GM21825 (cell line): Measurements from ENCODE around the gene ELAC1.
"Not testable (repeated sequence)": the region's sequence is repeated elsewhere in the genome, so short reads cannot be mapped to it uniquely, and the experiment has no call there.

Experiments
- ATAC-seq: cut with Tn5 transposase; IDR thresholded peaks from one replicate; pipeline ENCODE4 v1.9.1; 2021; ENCODE audit warnings: mild to moderate bottlenecking, moderate library complexity; ENCODE audit not compliant: unreplicated experiment

The ELAC1 gene, protein sequence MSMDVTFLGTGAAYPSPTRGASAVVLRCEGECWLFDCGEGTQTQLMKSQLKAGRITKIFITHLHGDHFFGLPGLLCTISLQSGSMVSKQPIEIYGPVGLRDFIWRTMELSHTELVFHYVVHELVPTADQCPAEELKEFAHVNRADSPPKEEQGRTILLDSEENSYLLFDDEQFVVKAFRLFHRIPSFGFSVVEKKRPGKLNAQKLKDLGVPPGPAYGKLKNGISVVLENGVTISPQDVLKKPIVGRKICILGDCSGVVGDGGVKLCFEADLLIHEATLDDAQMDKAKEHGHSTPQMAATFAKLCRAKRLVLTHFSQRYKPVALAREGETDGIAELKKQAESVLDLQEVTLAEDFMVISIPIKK

GRCh38 chr18:50967714-50968661 lies at the start of gene ELAC1:
ELAC1 (plus strand) TSS chr18:50968040; CDS start chr18:50974405, 6,365 bp downstream.
- ATAC-seq, result peak; percentile 95

- no peak for ATAC-seq
Measured at GRCh38 chr18:50918153-50918552, 49.7 kb upstream of the ELAC1 start.

- ATAC-seq, result no peak
Measured at GRCh38 chr18:50924372-50924771, 43.5 kb upstream of the ELAC1 start.

DNA sequence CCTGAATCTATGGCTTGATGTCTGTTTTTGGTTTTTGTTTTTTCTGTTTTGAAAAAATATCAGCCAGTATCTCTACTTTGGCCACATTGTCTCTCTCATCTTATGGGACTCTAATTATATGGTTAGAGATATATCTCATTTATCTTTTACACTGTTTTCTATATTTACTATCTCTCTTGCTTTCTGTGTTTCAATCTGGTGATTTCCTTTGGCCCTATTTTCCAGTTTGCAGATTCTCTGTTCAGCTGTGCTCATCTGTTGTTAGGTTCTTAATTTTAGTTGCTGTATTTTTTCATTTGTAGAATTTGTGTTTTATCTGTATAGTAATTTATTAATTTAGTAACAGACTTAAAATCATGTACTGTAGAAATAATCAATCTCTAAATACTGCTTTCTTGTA lies 41.3 kb upstream of the ELAC1 start:
- no peak for ATAC-seq

- no peak for ATAC-seq
Measured at GRCh38 chr18:50928551-50928950, 39.3 kb upstream of the ELAC1 start.

- no peak for ATAC-seq
Measured at GRCh38 chr18:50933684-50934083, 34.2 kb upstream of the ELAC1 start.

DNA sequence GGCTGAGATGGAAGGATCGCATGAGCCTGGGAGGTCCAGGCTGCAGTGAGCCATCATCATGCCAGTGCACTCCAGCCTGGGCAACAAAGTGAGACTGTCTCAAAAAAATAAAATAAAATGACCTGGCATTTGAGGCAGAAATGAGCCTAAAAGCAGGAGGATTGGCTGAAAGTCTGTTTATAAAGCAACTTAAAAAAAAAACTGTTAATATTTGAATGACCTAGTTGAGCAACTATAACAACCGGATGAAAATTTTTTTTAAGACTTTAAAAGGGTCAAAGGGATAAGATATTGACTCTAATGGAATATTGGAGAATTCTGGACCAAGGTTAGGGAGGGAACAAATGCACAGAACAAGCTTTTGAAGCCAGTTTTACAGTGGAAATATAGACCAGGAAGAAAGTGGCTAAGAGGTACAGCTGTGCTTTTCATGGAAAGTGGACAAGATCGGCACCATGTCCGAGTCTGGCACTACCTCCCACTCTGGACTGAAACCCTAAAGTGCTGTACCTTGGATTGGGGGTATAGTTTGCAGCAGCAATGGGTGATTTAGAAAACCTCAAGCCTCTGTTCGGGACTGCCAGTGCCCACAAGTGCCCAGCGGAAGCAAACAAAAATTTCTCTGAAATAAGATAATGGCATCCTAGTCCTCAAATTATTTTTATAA lies 33.2 kb upstream of the ELAC1 start:
- ATAC-seq, result no peak

GRCh38 chr18:50935493-50936191 lies 32.2 kb upstream of the ELAC1 start:
- no peak for ATAC-seq

- no peak for ATAC-seq
Measured at GRCh38 chr18:50937183-50937582, 30.7 kb upstream of the ELAC1 start.

DNA sequence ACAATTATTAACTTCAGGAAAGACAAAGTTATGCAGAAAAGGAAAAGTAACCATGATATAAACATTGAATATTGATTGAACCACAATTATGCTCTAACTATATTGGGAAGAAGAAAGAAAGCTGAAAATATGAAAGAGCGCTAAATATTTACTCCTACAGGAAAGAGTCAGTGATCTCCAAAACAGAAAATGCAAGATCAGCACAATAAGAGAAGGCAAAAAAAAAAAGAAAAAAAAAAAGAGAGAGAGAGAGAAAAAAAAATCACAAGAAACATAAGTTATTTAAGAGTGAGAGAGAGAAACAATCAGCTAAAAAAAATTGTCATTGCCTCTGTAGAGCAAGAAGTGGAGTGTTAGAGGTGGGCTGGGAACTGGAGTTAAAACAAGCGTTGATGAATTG lies 28.9 kb upstream of the ELAC1 start:
- ATAC-seq, result no peak

DNA sequence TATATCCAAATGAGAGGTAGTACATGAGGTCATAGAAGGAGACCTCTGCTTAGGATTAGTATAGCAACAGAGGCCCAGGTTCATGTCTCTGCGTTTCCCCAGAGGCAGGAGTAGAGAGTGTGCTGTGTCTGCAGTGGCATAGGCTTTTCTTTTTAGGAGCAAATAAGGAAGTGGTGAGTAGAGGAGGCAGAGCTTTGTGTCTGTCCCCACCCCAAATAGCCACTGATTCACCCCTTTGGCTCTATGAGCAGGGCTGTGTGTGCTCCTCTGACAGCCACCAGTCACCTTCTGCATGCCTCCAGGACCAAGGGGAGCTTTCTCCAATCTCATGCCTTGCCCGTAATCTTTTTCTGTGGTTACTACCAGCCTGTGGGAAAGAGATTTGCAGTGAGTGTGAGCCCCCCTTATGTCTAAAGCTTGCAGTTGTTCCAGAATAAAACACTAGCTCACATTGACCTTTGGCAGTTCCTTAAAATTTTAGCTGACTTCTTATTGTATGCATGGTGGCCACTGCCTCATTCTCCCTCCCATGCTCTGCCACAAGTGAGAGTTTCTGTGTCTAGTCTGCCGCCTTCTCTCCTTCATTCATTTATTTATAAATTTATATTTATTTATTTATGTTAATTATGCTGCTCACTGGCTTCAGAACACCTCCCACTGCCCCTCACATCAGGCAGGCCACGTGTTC lies 23.5 kb upstream of the ELAC1 start:
- ATAC-seq, result no peak

- not testable (repeated sequence) for ATAC-seq
Measured at GRCh38 chr18:50945918-50946317, 21.9 kb upstream of the ELAC1 start.

- no peak for ATAC-seq
Measured at GRCh38 chr18:50947899-50948298, 19.9 kb upstream of the ELAC1 start.

DNA sequence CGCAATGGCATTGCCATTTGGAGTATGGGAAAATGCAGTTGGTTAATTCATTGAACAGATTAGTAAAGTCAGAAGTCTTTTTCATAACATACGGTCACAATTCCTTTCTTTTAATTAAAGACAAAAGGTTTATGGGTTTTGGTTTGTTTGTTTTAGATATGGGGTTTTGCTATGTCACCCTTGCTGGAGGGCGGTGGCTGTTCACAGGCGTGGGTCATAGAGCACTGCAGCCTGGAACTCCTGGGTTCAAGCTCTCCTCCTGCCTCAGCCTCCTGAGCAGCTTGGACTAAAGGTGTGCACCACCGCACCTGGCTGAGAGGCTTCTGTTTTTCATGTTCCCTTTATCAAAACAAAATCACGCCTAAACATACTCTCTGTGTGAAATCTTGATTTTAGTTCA lies 18.7 kb upstream of the ELAC1 start:
- ATAC-seq, result no peak

DNA sequence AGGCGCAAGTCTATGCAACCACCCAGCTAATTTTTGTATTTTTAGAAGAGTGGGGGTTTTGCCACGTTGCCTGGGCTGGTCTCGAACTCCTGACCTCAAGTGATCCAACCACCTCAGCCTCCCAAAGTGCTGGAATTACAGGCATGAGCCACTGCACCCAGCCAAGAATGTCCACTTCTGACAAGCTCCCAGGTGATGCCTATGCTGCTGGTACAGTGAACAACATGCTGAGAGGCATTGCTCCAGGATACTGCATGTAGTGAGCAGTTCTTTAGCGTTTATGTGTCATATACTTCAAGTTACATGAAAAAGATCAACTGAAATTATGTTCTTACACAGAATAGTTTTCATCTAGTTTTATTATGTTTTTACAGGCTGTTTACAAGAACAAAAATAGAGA lies 17.2 kb upstream of the ELAC1 start:
- no peak for ATAC-seq

- ATAC-seq, result no peak
Measured at GRCh38 chr18:50953822-50954221, 14.0 kb upstream of the ELAC1 start.

GRCh38 chr18:50955253-50955652 lies 12.6 kb upstream of the ELAC1 start:
- ATAC-seq, result no peak

DNA sequence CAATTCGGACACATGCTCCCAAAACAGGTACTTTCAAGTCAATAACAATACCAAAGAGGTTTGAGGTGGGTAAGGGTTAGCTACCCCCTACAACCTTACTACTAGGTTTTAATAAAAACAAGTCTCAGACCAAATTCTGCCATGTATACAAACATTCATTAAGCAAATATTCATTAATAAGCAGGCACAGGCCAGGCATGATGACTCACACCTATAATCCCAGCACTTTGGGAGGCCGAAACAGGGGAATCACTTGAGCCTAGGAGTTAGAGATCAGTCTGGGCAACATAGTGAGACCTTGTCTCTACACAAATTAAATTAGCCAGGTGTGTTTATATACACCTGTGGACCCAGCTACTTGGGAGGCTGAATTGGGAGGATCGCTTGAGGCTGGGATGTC lies 11.7 kb upstream of the ELAC1 start:
- ATAC-seq, result no peak

GRCh38 chr18:50961974-50962373 lies 5.9 kb upstream of the ELAC1 start:
- ATAC-seq, result no peak

GRCh38 chr18:50969448-50969847 lies 1.6 kb downstream of the ELAC1 start:
- no peak for ATAC-seq
